ENCODE data around the gene TP73.

Gene TP73

GRCh38 chr1:3673381-3674099, 21.2 kb downstream of the TP73 start:
- no peak for DNase-seq (ENCODE audit: low read depth)

- no peak for DNase-seq (ENCODE audit: low read depth)
These were observed 22.1 kb downstream of the TP73 start for GRCh38 chr1:3674100-3675094.

- no peak for DNase-seq (ENCODE audit: low read depth)
These were observed 23.1 kb downstream of the TP73 start for GRCh38 chr1:3675436-3675835.

GRCh38 chr1:3676581-3677470, 24.5 kb downstream of the TP73 start:
- no peak for DNase-seq (ENCODE audit: low read depth)

- DNase-seq (ENCODE audit: low read depth): no peak
These were observed 25.2 kb downstream of the TP73 start for GRCh38 chr1:3677484-3677883.

- no peak for DNase-seq (ENCODE audit: low read depth)
These were observed 26.2 kb downstream of the TP73 start for GRCh38 chr1:3678361-3679097.

GRCh38 chr1:3679098-3679555, 26.8 kb downstream of the TP73 start:
- DNase-seq (ENCODE audit: low read depth): no peak

GRCh38 chr1:3679799-3680453, 27.6 kb downstream of the TP73 start:
- DNase-seq (ENCODE audit: low read depth): no peak

- DNase-seq (ENCODE audit: low read depth): no peak
These were observed 28.3 kb downstream of the TP73 start for GRCh38 chr1:3680488-3681230.

GRCh38 chr1:3681231-3681897, 29.0 kb downstream of the TP73 start:
- DNase-seq (ENCODE audit: low read depth): no peak

- DNase-seq (ENCODE audit: low read depth): no peak
These were observed 29.8 kb downstream of the TP73 start for GRCh38 chr1:3681898-3682806.

- no peak for DNase-seq (ENCODE audit: low read depth)
These were observed 30.9 kb downstream of the TP73 start for GRCh38 chr1:3683197-3683596.

GRCh38 chr1:3683992-3684391, 31.7 kb downstream of the TP73 start:
- DNase-seq (ENCODE audit: low read depth): no peak

- no peak for DNase-seq (ENCODE audit: low read depth)
These were observed 32.9 kb downstream of the TP73 start for GRCh38 chr1:3685222-3685621.

GRCh38 chr1:3685906-3686305, 33.6 kb downstream of the TP73 start:
- DNase-seq (ENCODE audit: low read depth): no peak

GRCh38 chr1:3687504-3687903, 35.2 kb downstream of the TP73 start:
- DNase-seq (ENCODE audit: low read depth): no peak

- no peak for DNase-seq (ENCODE audit: low read depth)
These were observed 36.2 kb downstream of the TP73 start for GRCh38 chr1:3688356-3689137.
